KMS-11 (cell line): ENCODE data around the gene ST7.

Source experiments
- H2AFZ ChIP-seq: fragments of 200-600 bp; sonication (generic); 2 replicates; pipeline ENCODE4 v1.6.1; 2016; ENCODE audit warnings: antibody characterized with exemption, mixed run types, low read depth
- H3K27ac ChIP-seq: fragments of 200-600 bp; sonication (generic); 2 replicates; pipeline ENCODE4 v1.6.1; 2016; ENCODE audit warnings: mild to moderate bottlenecking, mixed run types
- H3K27me3 ChIP-seq: fragments of 200-600 bp; sonication (generic); 2 replicates; pipeline ENCODE4 v1.6.1; 2017; ENCODE audit warnings: mild to moderate bottlenecking, low read depth, mixed run types, moderate library complexity; ENCODE audit not compliant: insufficient read depth
- H3K36me3 ChIP-seq: fragments of 200-600 bp; sonication (generic); 2 replicates; pipeline ENCODE4 v1.6.1; 2017; ENCODE audit warnings: mild to moderate bottlenecking, mixed run types; ENCODE audit not compliant: insufficient read depth
- H3K4me1 ChIP-seq: fragments of 200-600 bp; sonication (generic); 2 replicates; pipeline ENCODE4 v1.6.1; 2016; ENCODE audit warnings: mild to moderate bottlenecking, low read depth, mixed run types; ENCODE audit not compliant: poor library complexity, severe bottlenecking
- H3K4me2 ChIP-seq: fragments of 200-600 bp; sonication (generic); 2 replicates; pipeline ENCODE4 v1.7.0; 2016; ENCODE audit warnings: mild to moderate bottlenecking, mixed run types
- H3K4me3 ChIP-seq: fragments of 200-600 bp; sonication (generic); IDR thresholded peaks from 2 replicates; pipeline ENCODE4 v1.6.1; 2017; ENCODE audit warnings: low read depth, low read length, mixed read lengths; ENCODE audit not compliant: insufficient read depth
- H3K79me2 ChIP-seq: fragments of 200-600 bp; sonication (generic); 2 replicates; pipeline ENCODE4 v1.6.1; 2016; ENCODE audit warnings: low read depth, mixed run types; ENCODE audit not compliant: insufficient read depth
- H3K9ac ChIP-seq: fragments of 200-600 bp; sonication (generic); 2 replicates; pipeline ENCODE4 v1.6.1; 2016; ENCODE audit warnings: mild to moderate bottlenecking, mixed run types
- H4K20me1 ChIP-seq: fragments of 200-600 bp; sonication (generic); 2 replicates; pipeline ENCODE4 v1.6.1; 2016; ENCODE audit warnings: mild to moderate bottlenecking, mixed run types; ENCODE audit not compliant: insufficient read depth
- TF ChIP-seq, protein P1 (sequence below): fragments of 200-600 bp; sonication (generic); conservative IDR thresholded peaks from 2 replicates; pipeline ENCODE4 v1.6.1; 2017; ENCODE audit warnings: low read depth, mild to moderate bottlenecking, antibody characterized with exemption, low read length, moderate library complexity, mixed read lengths

The ST7 gene

GRCh38 chr7:117143066-117143465, 189.8 kb downstream of the ST7 start:
- H3K36me3 ChIP-seq: no peaks in the 10 kb centered on the region
- no peaks in the 10 kb centered on the region for H3K27me3 ChIP-seq
- H3K4me1 ChIP-seq: no peaks in the 10 kb centered on the region
- H2AFZ ChIP-seq: no peak overlapping the region
- H3K4me2 ChIP-seq: no peak overlapping the region
- TF ChIP-seq, protein P1, sequence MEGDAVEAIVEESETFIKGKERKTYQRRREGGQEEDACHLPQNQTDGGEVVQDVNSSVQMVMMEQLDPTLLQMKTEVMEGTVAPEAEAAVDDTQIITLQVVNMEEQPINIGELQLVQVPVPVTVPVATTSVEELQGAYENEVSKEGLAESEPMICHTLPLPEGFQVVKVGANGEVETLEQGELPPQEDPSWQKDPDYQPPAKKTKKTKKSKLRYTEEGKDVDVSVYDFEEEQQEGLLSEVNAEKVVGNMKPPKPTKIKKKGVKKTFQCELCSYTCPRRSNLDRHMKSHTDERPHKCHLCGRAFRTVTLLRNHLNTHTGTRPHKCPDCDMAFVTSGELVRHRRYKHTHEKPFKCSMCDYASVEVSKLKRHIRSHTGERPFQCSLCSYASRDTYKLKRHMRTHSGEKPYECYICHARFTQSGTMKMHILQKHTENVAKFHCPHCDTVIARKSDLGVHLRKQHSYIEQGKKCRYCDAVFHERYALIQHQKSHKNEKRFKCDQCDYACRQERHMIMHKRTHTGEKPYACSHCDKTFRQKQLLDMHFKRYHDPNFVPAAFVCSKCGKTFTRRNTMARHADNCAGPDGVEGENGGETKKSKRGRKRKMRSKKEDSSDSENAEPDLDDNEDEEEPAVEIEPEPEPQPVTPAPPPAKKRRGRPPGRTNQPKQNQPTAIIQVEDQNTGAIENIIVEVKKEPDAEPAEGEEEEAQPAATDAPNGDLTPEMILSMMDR: no peak
- no peak overlapping the region for H3K4me3 ChIP-seq
- no peak overlapping the region for H3K27ac ChIP-seq
- H3K9ac ChIP-seq: no peak overlapping the region
- no peaks in the 10 kb centered on the region for H3K79me2 ChIP-seq
- no peaks in the 10 kb centered on the region for H4K20me1 ChIP-seq

- H3K4me2 ChIP-seq: no peak overlapping the region
- H3K9ac ChIP-seq: no peak overlapping the region
- no peaks in the 10 kb centered on the region for H3K36me3 ChIP-seq
Observed at GRCh38 chr7:117143580-117143979, 190.3 kb downstream of the ST7 start.

GRCh38 chr7:117145333-117145732, 192.0 kb downstream of the ST7 start:
- Histone ChIP-seq H3K36me3 (no peaks in the 10 kb centered on the region), H3K79me2 (no peaks in the 10 kb centered on the region), H3K4me2 (no peak overlapping the region), H3K9ac (no peak overlapping the region), H3K4me3 (no peak overlapping the region), H2AFZ (no peak overlapping the region), H4K20me1 (no peaks in the 10 kb centered on the region), H3K27ac (no peak overlapping the region), H3K27me3 (no peaks in the 10 kb centered on the region), H3K4me1 (no peaks in the 10 kb centered on the region)
- TF ChIP-seq, protein P1: no peak

More at GRCh38 chr7:117143580-117143979, 190.3 kb downstream of the ST7 start:
- Histone ChIP-seq H3K27ac (no peak overlapping the region), H3K4me3 (no peak overlapping the region), H3K27me3 (no peaks in the 10 kb centered on the region), H4K20me1 (no peaks in the 10 kb centered on the region), H3K4me1 (no peaks in the 10 kb centered on the region), H2AFZ (no peak overlapping the region), H3K79me2 (no peaks in the 10 kb centered on the region)
- TF ChIP-seq, protein P1: no peak

GRCh38 chr7:117146059-117146458, 192.8 kb downstream of the ST7 start:
- H3K4me1 ChIP-seq: no peaks in the 10 kb centered on the region
- no peak overlapping the region for H3K27ac ChIP-seq
- no peak overlapping the region for H3K4me3 ChIP-seq
- H3K4me2 ChIP-seq: no peak overlapping the region
- H4K20me1 ChIP-seq: no peaks in the 10 kb centered on the region
- no peaks in the 10 kb centered on the region for H3K79me2 ChIP-seq
- H3K36me3 ChIP-seq: no peaks in the 10 kb centered on the region
- H3K9ac ChIP-seq: no peak overlapping the region
- TF ChIP-seq, protein P1: no peak
- no peaks in the 10 kb centered on the region for H3K27me3 ChIP-seq
- no peak overlapping the region for H2AFZ ChIP-seq
